SK-N-SH treated with all-trans-retinoic acid at 6 μM for 48 hours (cell line): ENCODE measurements around the gene POLR3B.

Experiments used
- ATAC-seq: fragments of 200-7000 bp; cut with Tn5 transposase; 3 replicates; pipeline ENCODE4 v1.9.1; 2020; ENCODE audit warnings: mild to moderate bottlenecking, moderate library complexity
- BACH2 ChIP-seq: fragments of 250-450 bp; sonication (Bioruptor Pico); IDR thresholded peaks from 2 replicates; pipeline ENCODE4 v1.9.0; 2021; ENCODE audit warnings: mild to moderate bottlenecking, borderline replicate concordance
- CSDC2 ChIP-seq: fragments of 250-450 bp; sonication (Bioruptor Pico); IDR thresholded peaks from 2 replicates; pipeline ENCODE4 v1.5.0; 2020; ENCODE audit warnings: mild to moderate bottlenecking, moderate library complexity
- ESRRG ChIP-seq: fragments of 250-450 bp; sonication (Bioruptor Pico); IDR thresholded peaks from 2 replicates; pipeline ENCODE4 v1.6.1; 2021; ENCODE audit warnings: mild to moderate bottlenecking
- ISL1 ChIP-seq: fragments of 250-450 bp; sonication (Bioruptor Pico); IDR thresholded peaks from 2 replicates; pipeline ENCODE4 v2.1.2; 2022; ENCODE audit warnings: mild to moderate bottlenecking, moderate library complexity
- PATZ1 ChIP-seq: fragments of 250-450 bp; sonication (Bioruptor Pico); IDR thresholded peaks from 2 replicates; pipeline ENCODE4 v1.8.0; 2020; ENCODE audit warnings: mild to moderate bottlenecking, moderate library complexity, borderline replicate concordance
- POU6F1 ChIP-seq: fragments of 250-450 bp; sonication (Bioruptor Pico); IDR thresholded peaks from 2 replicates; pipeline ENCODE4 v1.8.0; 2021; ENCODE audit warnings: low read depth, mild to moderate bottlenecking, moderate library complexity, borderline replicate concordance
- PPARA ChIP-seq: fragments of 250-450 bp; sonication (Bioruptor Pico); IDR thresholded peaks from 2 replicates; pipeline ENCODE4 v1.5.0; 2020; ENCODE audit warnings: mild to moderate bottlenecking, borderline replicate concordance
- TCF4 ChIP-seq: fragments of 250-450 bp; sonication (Bioruptor Pico); IDR thresholded peaks from 2 replicates; pipeline ENCODE4 v1.8.0; 2021; ENCODE audit warnings: mild to moderate bottlenecking, moderate library complexity, borderline replicate concordance
- TOX ChIP-seq: fragments of 250-450 bp; sonication (Bioruptor Pico); IDR thresholded peaks from 2 replicates; pipeline ENCODE4 v1.8.0; 2021; ENCODE audit warnings: mild to moderate bottlenecking, moderate library complexity, borderline replicate concordance
- TSHZ2 ChIP-seq: fragments of 250-450 bp; sonication (Bioruptor Pico); IDR thresholded peaks from 2 replicates; pipeline ENCODE4 v1.5.0; 2020; ENCODE audit warnings: mild to moderate bottlenecking, moderate library complexity
- ZC3H10 ChIP-seq: fragments of 250-450 bp; sonication (Bioruptor Pico); IDR thresholded peaks from 2 replicates; pipeline ENCODE4 v1.5.1; 2021; ENCODE audit warnings: mild to moderate bottlenecking, moderate library complexity
- ZFP3 ChIP-seq: fragments of 250-450 bp; sonication (Bioruptor Pico); IDR thresholded peaks from 2 replicates; pipeline ENCODE4 v1.5.0; 2020; ENCODE audit warnings: mild to moderate bottlenecking, moderate library complexity
- ZNF565 ChIP-seq: fragments of 450-650 bp; formaldehyde crosslinking; conservative IDR thresholded peaks from 2 replicates; pipeline ENCODE4 v1.5.0; 2020; ENCODE audit warnings: low read depth, mild to moderate bottlenecking, moderate library complexity
- ZNF8 ChIP-seq: fragments of 450-650 bp; formaldehyde crosslinking; IDR thresholded peaks from 2 replicates; pipeline ENCODE4 v1.5.0; 2020; ENCODE audit warnings: mild to moderate bottlenecking, moderate library complexity

The POLR3B gene

GRCh38 chr12:106332536-106332935 lies 25.0 kb upstream of the POLR3B start (continued):
- TF ChIP-seq TSHZ2 (CRISPR knock-in tag) (no peak), PPARA (no peak), ZFP3 (CRISPR knock-in tag) (no peak), ZC3H10 (CRISPR knock-in tag) (no peak), TCF4 (CRISPR knock-in tag) (no peak), ZNF8 (CRISPR knock-in tag) (no peak), ISL1 (CRISPR knock-in tag) (no peak)

DNA sequence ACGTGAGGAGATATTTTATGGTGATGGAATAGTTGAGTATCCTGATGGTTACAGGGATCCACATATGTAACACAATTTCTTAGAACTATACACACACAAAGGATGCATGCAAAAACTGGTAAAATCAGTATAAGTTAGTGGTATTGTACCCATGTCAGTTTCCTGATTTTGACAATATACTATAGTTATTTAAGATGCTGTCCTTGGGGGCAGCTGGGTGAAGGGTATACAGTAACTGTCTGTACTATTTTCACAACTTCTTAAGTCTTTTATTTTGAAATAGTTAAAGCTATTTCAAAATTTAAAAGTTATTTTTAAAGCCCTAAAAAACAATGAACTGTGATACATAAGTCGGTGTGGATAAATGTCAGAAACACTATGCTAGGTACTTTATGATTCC lies 24.5 kb upstream of the POLR3B start:
- TF ChIP-seq POU6F1 = no peak
- TF ChIP-seq PATZ1 (CRISPR knock-in tag) = no peak
- TF ChIP-seq CSDC2 = no peak
- TF ChIP-seq ISL1 (CRISPR knock-in tag) = no peak
- no peak for TF ChIP-seq ZNF565 (CRISPR knock-in tag)
- TF ChIP-seq, all 23 proteins: peak for 0
- ATAC-seq = no peak

DNA sequence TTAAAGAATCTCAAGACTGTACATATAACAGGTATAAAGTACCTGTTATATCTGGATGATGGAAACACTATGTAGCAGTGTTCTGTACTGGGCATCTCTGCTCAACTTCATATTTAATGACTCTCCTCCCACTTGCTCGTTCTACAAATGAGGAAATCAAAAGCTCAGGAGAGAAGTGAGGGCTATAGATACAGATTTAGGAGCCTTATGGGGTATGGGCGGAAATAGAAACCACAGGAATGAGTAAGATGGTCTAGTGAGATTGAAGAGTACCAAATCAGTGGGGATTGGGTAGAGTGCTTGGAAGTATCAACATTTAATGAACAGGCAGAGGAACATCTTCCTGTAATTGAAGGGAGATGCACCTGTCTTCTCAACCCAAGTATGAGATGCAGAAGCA lies 23.8 kb upstream of the POLR3B start:
- TF ChIP-seq ISL1 (CRISPR knock-in tag) (no peak), TOX (CRISPR knock-in tag) (no peak), BACH2 (CRISPR knock-in tag) (no peak), TSHZ2 (CRISPR knock-in tag) (no peak)
- TF ChIP-seq, all 23 proteins: peak for 0
- ATAC-seq = no peak

DNA sequence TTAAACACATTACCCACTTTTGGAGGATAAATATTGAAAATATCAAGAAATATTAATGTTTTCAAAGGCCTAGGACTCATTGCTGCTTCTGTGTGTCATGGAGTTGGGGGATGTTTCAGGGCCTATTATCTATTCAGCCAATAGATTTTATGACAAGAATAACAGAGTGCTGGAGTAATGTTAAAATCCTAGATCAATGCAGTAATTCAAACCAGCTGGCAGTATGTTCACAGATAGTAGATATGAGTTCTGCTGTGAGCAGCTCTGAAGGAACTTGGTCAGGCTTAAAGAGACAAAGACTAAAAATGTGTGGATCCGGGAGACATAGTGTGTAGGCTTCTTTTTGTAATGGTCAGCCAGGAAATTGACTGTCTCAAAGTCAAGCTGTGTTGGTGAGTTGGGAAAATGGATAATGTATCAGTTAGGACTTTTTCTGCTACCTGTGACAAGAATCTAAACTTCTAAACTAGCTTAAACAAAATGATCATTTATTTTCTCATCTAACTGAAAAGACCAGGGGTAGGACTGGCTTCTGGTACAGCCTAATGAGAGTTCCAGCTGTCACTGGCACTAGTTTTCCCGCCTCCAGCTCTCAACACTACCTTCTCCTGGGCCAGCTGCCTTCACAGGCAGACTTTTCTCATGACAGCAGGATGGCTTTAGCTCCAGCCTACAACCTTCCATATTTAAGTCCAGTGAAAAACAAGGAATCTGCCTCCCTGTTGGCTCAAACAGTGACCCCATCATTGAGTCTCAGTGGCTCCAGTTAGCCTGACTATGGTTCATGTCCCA lies 16.3 kb upstream of the POLR3B start:
- peak; percentile 65 for ATAC-seq
- TF ChIP-seq ESRRG (CRISPR knock-in tag) (no peak), TSHZ2 (CRISPR knock-in tag) (peak; percentile 29; the same call in 1 of the 2 replicates), TCF4 (CRISPR knock-in tag) (peak; percentile 79; the same call in 1 of the 2 replicates)
